HepG2 (cell line): Measurements from ENCODE around the gene DAG1.

Experiments used
- KAT2B ChIP-seq: fragments of 150-350 bp; IDR thresholded peaks from 2 replicates; pipeline ENCODE4 v1.6.1; 2014; ENCODE audit warnings: low read depth, low read length, borderline replicate concordance
- KAT7 ChIP-seq: IDR thresholded peaks from 2 replicates; pipeline ENCODE4 v1.6.1; 2018; ENCODE audit warnings: borderline replicate concordance, missing compliant biosample characterization
- KLF6 ChIP-seq: IDR thresholded peaks from 2 replicates; pipeline ENCODE4 v1.8.0; 2016; ENCODE audit warnings: missing biosample characterization, missing genetic modification reagents
- POLR2A ChIP-seq, 2 experiments: IDR thresholded peaks; 2 replicates each; pipeline ENCODE4 v1.6.1; 2011; ENCODE audit warnings: low read depth in 2 of 2, low read length in 2 of 2, mild to moderate bottlenecking in 1 of 2, moderate library complexity in 1 of 2; ENCODE audit not compliant: insufficient read depth in 1 of 2
- SP5 ChIP-seq: IDR thresholded peaks from 2 replicates; pipeline ENCODE4 v1.6.1; 2016; ENCODE audit warnings: low read depth, borderline replicate concordance
- ZNF441 ChIP-seq: sonication (generic); formaldehyde crosslinking; IDR thresholded peaks from 2 replicates; pipeline ENCODE4 v1.7.0; 2021; ENCODE audit warnings: missing genetic modification reagents, borderline replicate concordance
- TF ChIP-seq, protein P1 (sequence below): sonication (generic); formaldehyde crosslinking; IDR thresholded peaks from 2 replicates; pipeline ENCODE4 v1.5.0; 2020; ENCODE audit warnings: mild to moderate bottlenecking, missing genetic modification reagents, moderate library complexity
- TF ChIP-seq, protein P2 (sequence below): sonication (generic); formaldehyde crosslinking; IDR thresholded peaks from 2 replicates; pipeline ENCODE4 v1.5.0; 2020; ENCODE audit warnings: mild to moderate bottlenecking, missing genetic modification reagents, borderline replicate concordance
- TF ChIP-seq, protein P3 (sequence below): sonication (generic); formaldehyde crosslinking; IDR thresholded peaks from 2 replicates; pipeline ENCODE4 v1.9.0; 2021; ENCODE audit warnings: missing genetic modification reagents, borderline replicate concordance

DNA sequence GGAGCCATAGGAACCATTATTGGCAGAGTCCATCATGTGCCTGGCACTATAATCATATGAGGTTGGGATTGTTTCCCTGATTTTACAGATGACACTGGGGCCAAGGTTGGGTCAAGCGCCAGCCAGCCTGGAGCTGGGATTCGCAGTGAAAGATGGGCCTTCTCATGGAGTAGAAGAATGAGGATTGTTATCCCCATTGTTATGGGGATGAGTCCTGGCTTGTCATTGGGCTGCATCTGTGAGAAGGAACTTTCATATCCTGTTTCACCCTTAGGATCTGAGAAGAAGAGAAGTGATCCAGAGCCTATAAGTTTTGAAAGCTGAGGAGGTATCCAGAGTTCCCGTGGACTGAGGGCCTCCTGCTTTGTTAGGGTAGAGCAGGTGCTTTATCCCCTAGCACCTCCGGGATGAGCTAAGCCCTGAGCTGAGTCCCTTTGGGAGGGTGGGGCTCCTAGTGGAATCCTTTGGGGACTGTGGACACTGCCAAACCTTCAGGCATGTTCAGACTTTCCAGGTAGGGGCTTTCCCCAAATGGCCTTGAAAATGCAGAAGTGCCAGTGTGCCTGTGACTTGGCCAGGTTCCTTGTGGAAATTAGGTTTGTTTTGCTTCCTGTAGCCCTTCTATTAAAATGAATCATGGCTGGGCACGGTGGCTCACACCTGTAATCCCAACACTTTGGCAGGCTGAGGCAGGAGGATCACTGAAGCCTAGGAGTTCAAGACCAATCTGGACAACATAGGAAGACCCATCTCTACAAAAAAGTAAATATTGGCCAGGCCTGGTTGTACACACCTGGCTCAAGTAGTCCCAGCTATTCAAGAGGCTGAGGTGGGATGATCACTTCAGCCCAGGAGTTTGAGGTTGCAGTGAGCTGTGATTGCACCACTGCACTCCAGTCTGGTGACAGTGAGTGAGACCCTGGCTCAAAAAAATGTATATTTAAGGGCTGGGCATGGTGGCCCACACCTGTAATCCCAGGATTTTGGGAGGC, 54.0 kb downstream of the DAG1 start:
- TF ChIP-seq SP5 = no peak
- no peak for TF ChIP-seq KAT2B
- TF ChIP-seq KAT7 (CRISPR knock-in tag) = no peak
- TF ChIP-seq, protein P1, sequence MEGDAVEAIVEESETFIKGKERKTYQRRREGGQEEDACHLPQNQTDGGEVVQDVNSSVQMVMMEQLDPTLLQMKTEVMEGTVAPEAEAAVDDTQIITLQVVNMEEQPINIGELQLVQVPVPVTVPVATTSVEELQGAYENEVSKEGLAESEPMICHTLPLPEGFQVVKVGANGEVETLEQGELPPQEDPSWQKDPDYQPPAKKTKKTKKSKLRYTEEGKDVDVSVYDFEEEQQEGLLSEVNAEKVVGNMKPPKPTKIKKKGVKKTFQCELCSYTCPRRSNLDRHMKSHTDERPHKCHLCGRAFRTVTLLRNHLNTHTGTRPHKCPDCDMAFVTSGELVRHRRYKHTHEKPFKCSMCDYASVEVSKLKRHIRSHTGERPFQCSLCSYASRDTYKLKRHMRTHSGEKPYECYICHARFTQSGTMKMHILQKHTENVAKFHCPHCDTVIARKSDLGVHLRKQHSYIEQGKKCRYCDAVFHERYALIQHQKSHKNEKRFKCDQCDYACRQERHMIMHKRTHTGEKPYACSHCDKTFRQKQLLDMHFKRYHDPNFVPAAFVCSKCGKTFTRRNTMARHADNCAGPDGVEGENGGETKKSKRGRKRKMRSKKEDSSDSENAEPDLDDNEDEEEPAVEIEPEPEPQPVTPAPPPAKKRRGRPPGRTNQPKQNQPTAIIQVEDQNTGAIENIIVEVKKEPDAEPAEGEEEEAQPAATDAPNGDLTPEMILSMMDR (CRISPR knock-in tag) = no peak
- TF ChIP-seq ZNF441 (CRISPR knock-in tag) = no peak
- TF ChIP-seq KLF6 (CRISPR knock-in tag) = no peak
- TF ChIP-seq, protein P2, sequence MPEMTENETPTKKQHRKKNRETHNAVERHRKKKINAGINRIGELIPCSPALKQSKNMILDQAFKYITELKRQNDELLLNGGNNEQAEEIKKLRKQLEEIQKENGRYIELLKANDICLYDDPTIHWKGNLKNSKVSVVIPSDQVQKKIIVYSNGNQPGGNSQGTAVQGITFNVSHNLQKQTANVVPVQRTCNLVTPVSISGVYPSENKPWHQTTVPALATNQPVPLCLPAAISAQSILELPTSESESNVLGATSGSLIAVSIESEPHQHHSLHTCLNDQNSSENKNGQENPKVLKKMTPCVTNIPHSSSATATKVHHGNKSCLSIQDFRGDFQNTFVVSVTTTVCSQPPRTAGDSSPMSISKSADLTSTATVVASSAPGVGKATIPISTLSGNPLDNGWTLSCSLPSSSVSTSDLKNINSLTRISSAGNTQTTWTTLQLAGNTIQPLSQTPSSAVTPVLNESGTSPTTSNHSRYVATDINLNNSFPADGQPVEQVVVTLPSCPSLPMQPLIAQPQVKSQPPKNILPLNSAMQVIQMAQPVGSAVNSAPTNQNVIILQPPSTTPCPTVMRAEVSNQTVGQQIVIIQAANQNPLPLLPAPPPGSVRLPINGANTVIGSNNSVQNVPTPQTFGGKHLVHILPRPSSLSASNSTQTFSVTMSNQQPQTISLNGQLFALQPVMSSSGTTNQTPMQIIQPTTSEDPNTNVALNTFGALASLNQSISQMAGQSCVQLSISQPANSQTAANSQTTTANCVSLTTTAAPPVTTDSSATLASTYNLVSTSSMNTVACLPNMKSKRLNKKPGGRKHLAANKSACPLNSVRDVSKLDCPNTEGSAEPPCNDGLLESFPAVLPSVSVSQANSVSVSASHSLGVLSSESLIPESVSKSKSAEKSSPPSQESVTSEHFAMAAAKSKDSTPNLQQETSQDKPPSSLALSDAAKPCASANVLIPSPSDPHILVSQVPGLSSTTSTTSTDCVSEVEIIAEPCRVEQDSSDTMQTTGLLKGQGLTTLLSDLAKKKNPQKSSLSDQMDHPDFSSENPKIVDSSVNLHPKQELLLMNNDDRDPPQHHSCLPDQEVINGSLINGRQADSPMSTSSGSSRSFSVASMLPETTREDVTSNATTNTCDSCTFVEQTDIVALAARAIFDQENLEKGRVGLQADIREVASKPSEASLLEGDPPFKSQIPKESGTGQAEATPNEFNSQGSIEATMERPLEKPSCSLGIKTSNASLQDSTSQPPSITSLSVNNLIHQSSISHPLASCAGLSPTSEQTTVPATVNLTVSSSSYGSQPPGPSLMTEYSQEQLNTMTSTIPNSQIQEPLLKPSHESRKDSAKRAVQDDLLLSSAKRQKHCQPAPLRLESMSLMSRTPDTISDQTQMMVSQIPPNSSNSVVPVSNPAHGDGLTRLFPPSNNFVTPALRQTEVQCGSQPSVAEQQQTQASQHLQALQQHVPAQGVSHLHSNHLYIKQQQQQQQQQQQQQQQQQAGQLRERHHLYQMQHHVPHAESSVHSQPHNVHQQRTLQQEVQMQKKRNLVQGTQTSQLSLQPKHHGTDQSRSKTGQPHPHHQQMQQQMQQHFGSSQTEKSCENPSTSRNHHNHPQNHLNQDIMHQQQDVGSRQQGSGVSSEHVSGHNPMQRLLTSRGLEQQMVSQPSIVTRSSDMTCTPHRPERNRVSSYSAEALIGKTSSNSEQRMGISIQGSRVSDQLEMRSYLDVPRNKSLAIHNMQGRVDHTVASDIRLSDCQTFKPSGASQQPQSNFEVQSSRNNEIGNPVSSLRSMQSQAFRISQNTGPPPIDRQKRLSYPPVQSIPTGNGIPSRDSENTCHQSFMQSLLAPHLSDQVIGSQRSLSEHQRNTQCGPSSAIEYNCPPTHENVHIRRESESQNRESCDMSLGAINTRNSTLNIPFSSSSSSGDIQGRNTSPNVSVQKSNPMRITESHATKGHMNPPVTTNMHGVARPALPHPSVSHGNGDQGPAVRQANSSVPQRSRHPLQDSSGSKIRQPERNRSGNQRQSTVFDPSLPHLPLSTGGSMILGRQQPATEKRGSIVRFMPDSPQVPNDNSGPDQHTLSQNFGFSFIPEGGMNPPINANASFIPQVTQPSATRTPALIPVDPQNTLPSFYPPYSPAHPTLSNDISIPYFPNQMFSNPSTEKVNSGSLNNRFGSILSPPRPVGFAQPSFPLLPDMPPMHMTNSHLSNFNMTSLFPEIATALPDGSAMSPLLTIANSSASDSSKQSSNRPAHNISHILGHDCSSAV = no peak
- TF ChIP-seq, protein P3, sequence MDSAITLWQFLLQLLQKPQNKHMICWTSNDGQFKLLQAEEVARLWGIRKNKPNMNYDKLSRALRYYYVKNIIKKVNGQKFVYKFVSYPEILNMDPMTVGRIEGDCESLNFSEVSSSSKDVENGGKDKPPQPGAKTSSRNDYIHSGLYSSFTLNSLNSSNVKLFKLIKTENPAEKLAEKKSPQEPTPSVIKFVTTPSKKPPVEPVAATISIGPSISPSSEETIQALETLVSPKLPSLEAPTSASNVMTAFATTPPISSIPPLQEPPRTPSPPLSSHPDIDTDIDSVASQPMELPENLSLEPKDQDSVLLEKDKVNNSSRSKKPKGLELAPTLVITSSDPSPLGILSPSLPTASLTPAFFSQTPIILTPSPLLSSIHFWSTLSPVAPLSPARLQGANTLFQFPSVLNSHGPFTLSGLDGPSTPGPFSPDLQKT = no peak
- TF ChIP-seq POLR2A (IDR thresholded peaks at IDR 0.05; ENCODE audit: insufficient read depth in 1 of 2, low read depth in 2 of 2, low read length in 2 of 2) = no peak
